Activated naive CD8-positive, alpha-beta T cell treated with anti-CD3 and anti-CD28 coated beads, Interleukin-2, amount 50 U/mL, for 24 hours (primary cell): ENCODE results near the gene SLC39A10.

Source experiments
- ATAC-seq: fragments of 150-1000 bp; cut with Tn5 transposase; one replicate; pipeline ENCODE4 v1.10.0; 2021
- DNase-seq: peaks from one replicate; pipeline ENCODE4 v3.0.0; 2021
- H3K27ac Mint-ChIP-seq: one replicate; pipeline ENCODE4 v1.8.0; 2021; ENCODE audit warnings: mild to moderate bottlenecking, mixed read lengths
- H3K27me3 Mint-ChIP-seq: one replicate; pipeline ENCODE4 v1.8.0; 2021; ENCODE audit warnings: mixed read lengths
- H3K36me3 Mint-ChIP-seq: one replicate; pipeline ENCODE4 v1.8.0; 2021; ENCODE audit warnings: low read depth, mixed read lengths
- H3K4me1 Mint-ChIP-seq: one replicate; pipeline ENCODE4 v1.8.0; 2021; ENCODE audit warnings: mixed read lengths
- H3K4me3 Mint-ChIP-seq: one replicate; pipeline ENCODE4 v1.8.0; 2021; ENCODE audit warnings: mild to moderate bottlenecking, moderate library complexity, mixed read lengths
- H3K9me3 Mint-ChIP-seq: one replicate; pipeline ENCODE4 v1.8.0; 2021; ENCODE audit warnings: mixed read lengths

SLC39A10 gene

DNA sequence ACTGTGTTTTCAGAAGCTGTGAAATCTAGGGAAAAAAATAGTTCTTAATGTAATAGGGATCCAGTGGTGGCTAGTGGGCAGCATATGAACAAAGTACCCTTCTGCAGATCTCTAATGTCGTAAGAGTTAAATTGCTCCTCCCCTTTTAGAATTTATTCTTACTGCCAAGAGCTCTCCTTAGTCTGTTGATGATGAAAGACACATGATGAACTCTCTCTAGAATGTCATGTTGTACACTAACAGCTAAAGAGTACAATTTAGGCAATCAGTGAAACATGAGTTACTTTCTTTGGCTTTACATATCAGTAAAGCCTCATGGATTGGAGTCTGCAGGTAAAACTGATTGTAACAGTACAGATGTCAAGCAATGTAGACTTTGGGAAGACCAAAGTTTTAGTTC, 84.2 kb downstream of the SLC39A10 start:
- Mint-ChIP-seq H3K9me3 (peaks cover 4% of the 10 kb centered on the region), H3K4me3 (no peak overlapping the region), H3K27ac (no peak overlapping the region), H3K4me1 (no peaks in the 10 kb centered on the region), H3K36me3 (peaks cover 50% of the 10 kb centered on the region), H3K27me3 (no peaks in the 10 kb centered on the region)
- no peak for ATAC-seq
- no peak for DNase-seq

- no peak overlapping the region for H3K27ac Mint-ChIP-seq
- DNase-seq: no peak
- peaks cover 13% of the 10 kb centered on the region for H3K9me3 Mint-ChIP-seq
- no peaks in the 10 kb centered on the region for H3K4me1 Mint-ChIP-seq
- H3K4me3 Mint-ChIP-seq: no peak overlapping the region
- ATAC-seq: no peak
- no peaks in the 10 kb centered on the region for H3K27me3 Mint-ChIP-seq
- H3K36me3 Mint-ChIP-seq: no peaks in the 10 kb centered on the region
Observed at GRCh38 chr2:195756218-195756942, 99.4 kb downstream of the SLC39A10 start.

- H3K4me3 Mint-ChIP-seq: no peak overlapping the region
- H3K9me3 Mint-ChIP-seq: peaks cover 34% of the 10 kb centered on the region
- no peaks in the 10 kb centered on the region for H3K4me1 Mint-ChIP-seq
- ATAC-seq (no peak), DNase-seq (no peak)
- H3K36me3 Mint-ChIP-seq: no peaks in the 10 kb centered on the region
- no peak overlapping the region for H3K27ac Mint-ChIP-seq
- no peaks in the 10 kb centered on the region for H3K27me3 Mint-ChIP-seq
Observed at GRCh38 chr2:195758846-195759245, 101.8 kb downstream of the SLC39A10 start.

DNA sequence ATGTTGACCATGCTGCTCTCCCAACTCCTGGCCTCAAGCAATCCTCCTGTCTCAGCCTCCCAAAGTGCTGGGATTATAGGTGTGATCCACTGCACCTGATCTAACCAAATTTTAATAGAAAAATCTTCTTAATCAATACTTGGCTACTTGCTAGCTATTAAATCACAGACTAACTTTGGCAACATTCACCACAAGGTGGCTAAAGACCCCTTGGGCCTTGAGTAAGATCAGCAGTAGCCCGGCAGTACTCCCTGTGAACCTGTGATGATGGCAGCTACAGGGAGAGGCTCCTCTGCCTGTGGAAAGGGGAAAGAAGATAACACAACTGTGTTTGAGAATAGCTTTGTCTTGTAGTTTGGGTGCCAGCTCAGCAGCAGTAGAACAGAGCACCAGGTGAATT, 102.9 kb downstream of the SLC39A10 start:
- DNase-seq (no peak), ATAC-seq (no peak)
- Mint-ChIP-seq H3K36me3 (no peaks in the 10 kb centered on the region), H3K27ac (no peak overlapping the region), H3K4me3 (no peak overlapping the region), H3K9me3 (peaks cover 42% of the 10 kb centered on the region), H3K27me3 (no peaks in the 10 kb centered on the region), H3K4me1 (no peaks in the 10 kb centered on the region)

- Mint-ChIP-seq H3K9me3 (peaks cover 52% of the 10 kb centered on the region), H3K36me3 (no peaks in the 10 kb centered on the region), H3K27me3 (no peaks in the 10 kb centered on the region), H3K4me1 (no peaks in the 10 kb centered on the region), H3K27ac (no peak overlapping the region), H3K4me3 (no peak overlapping the region)
- DNase-seq: no peak
- no peak for ATAC-seq
Observed at GRCh38 chr2:195763866-195764265, 106.8 kb downstream of the SLC39A10 start.

DNA sequence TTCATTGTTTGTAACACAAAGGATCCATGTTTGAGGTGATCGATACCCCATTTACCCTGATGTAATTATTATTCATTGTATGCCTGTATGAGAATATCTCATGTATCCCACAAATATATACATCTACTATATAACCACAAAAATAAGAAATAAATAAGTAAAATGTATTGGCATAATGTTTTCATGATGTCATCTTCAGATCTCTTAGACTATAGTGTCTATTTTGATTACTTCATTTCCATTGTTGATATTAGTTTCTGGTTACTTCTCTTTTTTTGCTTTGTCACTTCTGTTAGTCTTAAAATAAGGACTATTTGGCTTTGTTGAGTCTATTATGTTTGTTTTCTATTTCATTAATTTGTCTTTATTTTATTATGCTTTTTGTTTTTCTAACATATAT, 109.7 kb downstream of the SLC39A10 start:
- no peak for DNase-seq

DNA sequence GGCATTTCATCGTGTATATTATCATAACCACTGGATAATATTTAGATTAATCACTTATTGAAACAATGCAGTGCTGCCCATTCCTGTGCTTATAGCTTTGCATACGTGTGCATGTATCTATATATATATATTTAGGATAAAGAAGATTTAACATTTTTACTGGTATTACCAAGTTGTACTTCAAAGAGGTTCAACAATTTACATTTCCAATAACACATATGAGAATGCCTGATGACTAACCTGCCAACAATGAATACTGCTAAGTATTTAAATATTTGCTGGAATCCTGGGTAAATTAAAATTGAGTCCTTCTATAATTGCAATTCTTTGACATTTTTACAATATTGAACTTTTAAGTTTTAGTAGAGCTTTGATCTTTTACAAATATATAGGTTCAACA, 111.4 kb downstream of the SLC39A10 start:
- Mint-ChIP-seq H3K4me1 (no peaks in the 10 kb centered on the region), H3K27ac (no peak overlapping the region), H3K27me3 (no peaks in the 10 kb centered on the region), H3K4me3 (no peak overlapping the region), H3K9me3 (peaks cover 22% of the 10 kb centered on the region), H3K36me3 (no peaks in the 10 kb centered on the region)
- no peak for DNase-seq
- ATAC-seq: no peak

More for the DNA sequence above, 109.7 kb downstream of the SLC39A10 start:
- Mint-ChIP-seq H3K36me3 (no peaks in the 10 kb centered on the region), H3K27ac (no peak overlapping the region), H3K4me1 (no peaks in the 10 kb centered on the region), H3K4me3 (no peak overlapping the region), H3K9me3 (peaks cover 37% of the 10 kb centered on the region), H3K27me3 (no peaks in the 10 kb centered on the region)
- ATAC-seq: no peak

- H3K27ac Mint-ChIP-seq: no peak overlapping the region
- H3K9me3 Mint-ChIP-seq: peaks cover 10% of the 10 kb centered on the region
- H3K4me1 Mint-ChIP-seq: no peaks in the 10 kb centered on the region
- H3K4me3 Mint-ChIP-seq: no peak overlapping the region
- DNase-seq (no peak), ATAC-seq (no peak)
- H3K36me3 Mint-ChIP-seq: no peaks in the 10 kb centered on the region
- H3K27me3 Mint-ChIP-seq: no peaks in the 10 kb centered on the region
Observed at GRCh38 chr2:195769975-195770374, 112.9 kb downstream of the SLC39A10 start.

- H3K4me3 Mint-ChIP-seq: no peak overlapping the region
- DNase-seq (no peak), ATAC-seq (no peak)
- no peaks in the 10 kb centered on the region for H3K36me3 Mint-ChIP-seq
- no peaks in the 10 kb centered on the region for H3K4me1 Mint-ChIP-seq
- H3K27ac Mint-ChIP-seq: no peak overlapping the region
- no peaks in the 10 kb centered on the region for H3K27me3 Mint-ChIP-seq
- H3K9me3 Mint-ChIP-seq: no peaks in the 10 kb centered on the region
Observed at GRCh38 chr2:195779491-195779890, 122.5 kb downstream of the SLC39A10 start.

- Mint-ChIP-seq H3K27ac (no peak overlapping the region), H3K4me1 (no peaks in the 10 kb centered on the region), H3K27me3 (no peaks in the 10 kb centered on the region), H3K4me3 (no peak overlapping the region), H3K9me3 (no peaks in the 10 kb centered on the region), H3K36me3 (no peaks in the 10 kb centered on the region)
- ATAC-seq (no peak), DNase-seq (no peak)
Observed at GRCh38 chr2:195782156-195782555, 125.1 kb downstream of the SLC39A10 start.
